HK-2 (cell line): Measurements from ENCODE around the gene VASH1.
A peak's percentile ranks its signal among the peaks of the same experiment; 100 is the strongest.
"Not testable (repeated sequence)": the region's sequence is repeated elsewhere in the genome, so short reads cannot be mapped to it uniquely, and the experiment has no call there.

Experiments
- DNase-seq: peaks from one replicate; pipeline ENCODE4 v3.0.0-alpha.2; 2018; ENCODE audit not compliant: unreplicated experiment

The VASH1 gene

DNA sequence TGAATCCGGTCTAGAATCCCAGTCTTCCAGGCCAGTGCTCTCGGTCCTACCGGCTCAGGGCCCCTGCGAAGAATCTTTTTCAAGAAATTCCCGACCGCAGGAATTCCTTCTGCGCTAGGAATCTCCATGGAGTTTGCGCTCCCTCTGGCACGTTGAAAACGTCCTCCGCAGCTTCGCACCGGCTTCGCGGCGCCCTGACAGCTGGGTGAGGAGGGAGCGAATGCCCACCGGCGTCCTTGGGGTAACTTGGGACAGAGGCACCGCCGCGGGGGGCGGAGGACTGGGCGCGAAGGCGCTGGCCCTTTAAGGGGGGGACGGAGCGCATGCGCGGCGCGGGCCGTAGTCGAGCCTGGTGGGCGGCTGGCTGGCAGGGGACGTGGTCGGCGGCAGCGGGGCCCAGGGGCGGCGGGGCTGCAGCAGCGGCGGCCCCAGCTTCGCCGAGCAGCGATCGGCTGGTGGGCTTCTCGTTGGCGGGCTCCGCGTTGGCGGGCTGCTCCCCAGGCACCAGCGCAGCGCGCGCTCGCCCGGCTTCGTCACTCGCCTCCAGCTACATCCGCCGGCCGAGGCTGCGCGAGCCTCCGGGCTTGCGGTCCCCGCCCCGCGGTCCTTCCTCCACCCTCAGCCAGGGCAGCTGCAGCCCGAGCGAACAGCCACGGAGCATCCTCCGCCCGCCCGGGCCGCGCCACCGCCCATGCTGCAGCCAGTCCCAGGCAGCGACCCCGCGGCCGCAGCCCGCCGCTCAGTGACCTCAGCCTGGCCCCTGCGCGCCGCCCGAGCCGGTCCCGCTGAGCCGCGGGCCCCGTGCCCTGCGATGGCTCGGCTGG, at the start of gene VASH1:
Gene VASH1 (plus strand): TSS at position 333 of the 824 bp plus-strand sequence. CDS start 1,354 bp downstream, outside the sequence.
- peak; percentile 71 for DNase-seq

DNA sequence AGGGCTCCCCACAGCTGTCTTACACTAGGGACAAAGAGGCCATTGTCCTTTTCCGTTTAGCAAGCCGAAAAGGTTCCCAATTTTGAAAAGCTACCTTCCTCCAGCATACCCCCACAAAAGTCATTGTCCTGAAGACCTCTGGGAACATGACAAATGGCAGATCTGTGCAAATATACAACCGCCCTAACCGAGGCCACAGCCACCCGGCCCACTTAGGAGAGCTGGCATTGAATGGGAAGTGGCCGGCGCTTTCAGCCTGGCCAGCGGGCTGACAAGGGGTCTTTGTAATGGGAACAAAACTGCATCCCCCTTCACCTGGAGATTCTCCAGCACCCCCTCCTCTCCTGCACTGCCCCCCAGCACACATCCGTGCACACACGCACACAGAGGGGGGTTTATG, 48.1 kb upstream of the VASH1 start:
- DNase-seq = no peak

DNA sequence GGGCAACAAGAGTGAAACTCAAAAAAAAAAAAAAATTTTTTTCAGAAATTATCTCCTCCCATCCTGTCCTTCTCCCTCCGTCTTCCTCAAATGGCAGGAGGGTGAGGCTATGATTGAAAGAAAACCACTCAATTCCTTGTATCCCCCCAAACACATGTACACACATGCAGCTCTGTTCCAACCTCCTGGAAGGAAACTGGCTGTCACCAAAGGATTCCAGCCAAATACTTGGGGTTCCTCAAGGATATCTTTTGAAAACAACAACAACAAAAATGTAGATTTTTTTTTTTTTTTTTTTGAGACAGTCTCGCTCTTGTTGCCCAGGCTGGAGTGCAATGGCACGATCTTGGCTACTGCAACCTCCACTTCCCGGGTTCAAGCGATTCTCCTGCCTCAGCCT, 46.8 kb upstream of the VASH1 start:
- no peak for DNase-seq

DNA sequence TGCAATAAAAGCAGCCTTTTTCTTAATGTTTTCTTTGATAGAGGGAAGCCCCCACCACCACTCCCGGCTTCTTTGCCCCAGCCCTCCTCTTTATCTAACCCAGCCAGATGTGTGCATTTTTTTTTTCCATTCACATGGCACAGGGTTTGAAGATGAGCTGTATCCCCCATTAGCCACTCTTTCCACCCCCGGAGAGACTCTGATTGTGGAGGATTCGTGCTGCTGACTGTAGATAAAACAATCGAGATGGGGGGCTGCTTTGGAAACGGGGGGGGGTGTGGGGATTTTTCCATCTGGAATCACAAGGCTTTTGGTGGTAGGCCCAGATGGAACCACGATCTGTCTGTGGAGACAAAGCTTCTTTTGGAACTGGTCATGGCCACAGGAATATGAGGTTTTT, 46.2 kb upstream of the VASH1 start:
- DNase-seq = no peak

DNA sequence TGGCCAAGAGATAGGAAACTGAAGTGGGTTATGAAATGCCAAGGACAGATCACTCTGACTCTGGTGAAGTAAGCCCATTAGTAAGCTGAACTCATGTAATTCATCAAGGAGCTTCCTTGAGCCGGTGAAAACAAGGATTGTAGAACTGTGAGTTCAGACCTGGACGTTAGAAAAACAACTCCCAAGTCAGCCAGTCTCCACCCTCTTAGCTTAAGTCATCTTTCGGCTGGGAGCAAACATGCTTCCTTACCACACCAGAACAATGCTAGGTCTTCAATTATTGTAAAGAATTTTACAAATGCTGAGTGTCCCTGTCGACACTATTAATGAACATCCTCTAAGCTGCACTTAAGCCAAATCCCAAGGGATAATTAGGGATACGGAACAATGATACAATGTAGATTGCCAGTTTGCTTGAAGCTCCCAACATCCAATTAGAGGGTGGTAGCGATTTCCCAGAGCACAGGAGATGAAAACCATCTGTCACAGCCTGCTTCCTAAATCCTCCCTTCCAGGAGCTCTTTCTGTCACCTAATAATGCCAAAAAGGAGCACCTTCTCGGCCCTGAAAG, 45.7 kb upstream of the VASH1 start:
- DNase-seq = no peak

DNA sequence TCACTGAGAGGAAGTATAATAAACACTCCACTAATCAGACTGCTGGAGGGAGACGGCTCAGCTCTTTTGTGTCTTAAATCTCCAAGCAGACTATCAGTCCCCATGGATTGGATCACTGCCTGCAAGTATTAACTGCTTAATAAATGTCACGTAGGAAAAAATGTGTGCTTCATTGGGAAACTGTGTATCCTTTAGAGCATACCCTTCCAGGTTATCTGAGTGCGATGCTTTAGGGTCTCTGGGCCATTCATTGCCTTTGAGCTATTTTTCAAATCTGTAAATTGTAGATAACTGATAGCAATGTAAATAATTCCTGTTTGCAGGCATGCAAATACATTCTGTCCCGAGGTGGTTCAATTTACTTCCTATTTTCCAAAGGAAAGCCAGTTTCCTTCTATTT, 45.0 kb upstream of the VASH1 start:
- DNase-seq = no peak

DNA sequence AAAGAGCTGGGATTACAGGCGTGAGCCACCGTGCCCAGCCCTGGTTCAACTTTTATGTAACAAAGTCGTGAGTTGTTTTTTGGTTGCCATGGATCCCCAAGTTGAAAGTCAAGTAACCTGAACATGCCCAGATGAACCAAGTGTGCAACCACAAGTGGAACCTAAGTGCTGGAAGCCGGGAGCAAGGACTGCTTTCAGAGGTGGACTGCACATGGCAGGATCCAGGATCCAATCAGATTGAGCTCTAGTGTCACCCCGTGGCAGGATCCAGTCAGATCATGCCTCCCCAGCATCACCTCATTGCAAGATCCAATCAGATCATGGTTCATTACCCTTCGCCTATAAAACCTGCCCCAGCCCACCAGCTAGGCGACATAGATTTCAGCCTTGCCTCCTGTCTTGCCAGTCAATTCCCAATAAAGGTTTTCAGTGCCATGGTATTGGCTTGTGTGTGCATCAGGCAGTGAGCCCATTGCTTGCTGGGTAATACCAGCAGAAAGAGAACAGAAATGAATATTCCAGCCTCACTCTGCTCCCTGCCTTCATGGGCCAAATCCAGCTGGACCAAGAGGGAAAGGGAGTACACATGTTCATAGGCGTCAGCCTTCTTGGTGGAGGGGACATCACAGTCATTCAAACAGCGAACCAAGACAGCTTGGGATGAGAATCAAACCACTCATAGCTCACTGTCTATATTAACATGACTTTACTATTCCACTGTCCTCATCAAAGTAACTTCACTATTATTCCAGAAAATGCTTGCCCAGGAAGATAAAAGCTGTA, 43.6 kb upstream of the VASH1 start:
- DNase-seq = no peak

DNA sequence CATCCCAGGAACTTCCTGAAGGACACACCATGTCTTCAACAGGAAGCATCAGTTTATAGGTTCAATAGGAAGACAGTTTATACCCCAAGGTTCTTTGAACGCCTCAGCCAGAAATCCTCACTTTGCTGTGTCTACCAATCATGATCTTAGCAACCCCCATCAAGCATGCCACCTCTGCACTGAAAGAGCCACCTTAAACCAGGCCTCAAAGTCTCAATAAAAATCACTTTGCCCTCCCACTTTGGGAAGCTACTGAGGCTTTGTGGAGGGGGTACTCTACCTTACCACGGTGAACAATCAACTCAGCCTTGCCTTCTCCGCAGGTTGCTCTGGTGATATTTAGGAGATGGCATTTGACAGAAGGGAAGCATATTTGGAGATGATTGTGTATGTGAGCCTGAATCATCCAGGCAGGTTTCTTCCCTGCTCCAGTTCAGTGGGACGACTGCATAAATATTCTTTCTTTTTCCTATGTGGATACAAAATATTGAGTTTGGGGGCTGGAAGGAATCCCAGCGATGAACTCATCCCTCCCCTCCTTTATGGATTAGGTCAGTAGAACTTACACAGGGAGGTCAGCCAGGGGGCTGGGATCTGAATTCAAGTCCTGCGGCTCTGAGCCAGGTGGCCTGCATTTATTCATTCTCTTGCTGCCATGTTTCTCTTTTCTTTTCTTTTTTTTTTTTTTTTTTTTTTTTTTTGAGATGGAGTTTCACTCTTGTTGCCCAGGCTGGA, 42.8 kb upstream of the VASH1 start:
- DNase-seq = no peak

DNA sequence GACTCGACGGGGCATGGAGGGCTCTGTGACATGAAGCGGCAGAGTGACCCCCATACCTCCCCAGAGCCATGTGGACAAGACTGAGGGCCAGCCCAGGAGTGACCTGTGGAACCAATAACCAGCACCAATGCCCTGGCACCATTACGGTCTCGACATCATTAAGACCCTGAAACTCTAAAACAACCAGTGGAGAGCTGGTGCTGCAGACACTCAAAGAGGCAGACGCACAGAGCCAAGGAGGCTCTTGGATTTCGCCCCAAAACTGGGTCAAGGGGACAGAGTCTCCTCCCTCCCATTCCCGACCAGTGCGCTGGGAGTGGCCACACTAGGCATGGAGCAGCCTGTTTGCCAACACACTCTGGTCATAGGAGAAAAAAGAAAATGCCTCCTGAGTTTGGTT, 41.6 kb upstream of the VASH1 start:
- DNase-seq = no peak

DNA sequence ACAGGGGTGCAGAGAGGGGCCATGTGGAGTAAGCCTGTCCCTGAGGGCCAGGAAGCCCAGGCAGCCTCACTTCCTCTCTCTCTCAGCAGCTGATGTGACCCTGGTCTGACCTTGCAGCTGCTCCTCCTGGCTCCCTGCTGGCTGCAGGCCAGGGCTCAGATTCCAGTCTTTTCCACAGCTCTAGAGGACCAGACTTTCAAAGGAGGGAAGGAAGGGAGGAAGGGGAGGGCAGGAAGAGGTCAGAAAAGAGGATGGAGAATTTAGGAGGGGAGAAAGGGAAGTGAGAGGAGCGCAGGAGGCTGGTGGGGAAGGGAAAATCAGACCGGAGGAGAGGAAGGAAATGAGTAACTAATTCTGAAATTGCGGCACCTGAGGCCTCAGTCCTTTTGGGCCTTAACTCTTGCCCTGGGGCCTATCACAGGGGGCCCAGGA, 40.9 kb upstream of the VASH1 start:
- DNase-seq = peak; percentile 5

DNA sequence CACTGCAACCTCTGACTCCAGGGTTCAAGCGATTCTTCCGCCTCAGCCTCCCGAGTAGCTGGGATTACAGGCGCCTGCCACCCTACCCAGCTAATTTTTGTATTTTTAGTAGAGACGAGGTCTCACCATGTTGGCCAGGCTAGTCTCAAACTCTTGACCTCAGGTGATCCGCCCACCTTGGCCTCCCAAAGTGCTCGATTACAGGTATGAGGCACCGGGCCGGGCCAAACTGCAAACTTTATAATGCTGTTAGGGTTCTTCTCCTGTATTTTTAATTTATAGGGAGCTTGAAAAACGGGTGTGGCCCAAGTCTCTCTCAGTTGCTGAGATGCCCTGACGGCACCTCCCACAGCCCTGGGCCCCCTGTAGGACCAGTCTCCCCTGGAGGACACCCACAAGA, 39.8 kb upstream of the VASH1 start:
- DNase-seq = not testable (repeated sequence)

DNA sequence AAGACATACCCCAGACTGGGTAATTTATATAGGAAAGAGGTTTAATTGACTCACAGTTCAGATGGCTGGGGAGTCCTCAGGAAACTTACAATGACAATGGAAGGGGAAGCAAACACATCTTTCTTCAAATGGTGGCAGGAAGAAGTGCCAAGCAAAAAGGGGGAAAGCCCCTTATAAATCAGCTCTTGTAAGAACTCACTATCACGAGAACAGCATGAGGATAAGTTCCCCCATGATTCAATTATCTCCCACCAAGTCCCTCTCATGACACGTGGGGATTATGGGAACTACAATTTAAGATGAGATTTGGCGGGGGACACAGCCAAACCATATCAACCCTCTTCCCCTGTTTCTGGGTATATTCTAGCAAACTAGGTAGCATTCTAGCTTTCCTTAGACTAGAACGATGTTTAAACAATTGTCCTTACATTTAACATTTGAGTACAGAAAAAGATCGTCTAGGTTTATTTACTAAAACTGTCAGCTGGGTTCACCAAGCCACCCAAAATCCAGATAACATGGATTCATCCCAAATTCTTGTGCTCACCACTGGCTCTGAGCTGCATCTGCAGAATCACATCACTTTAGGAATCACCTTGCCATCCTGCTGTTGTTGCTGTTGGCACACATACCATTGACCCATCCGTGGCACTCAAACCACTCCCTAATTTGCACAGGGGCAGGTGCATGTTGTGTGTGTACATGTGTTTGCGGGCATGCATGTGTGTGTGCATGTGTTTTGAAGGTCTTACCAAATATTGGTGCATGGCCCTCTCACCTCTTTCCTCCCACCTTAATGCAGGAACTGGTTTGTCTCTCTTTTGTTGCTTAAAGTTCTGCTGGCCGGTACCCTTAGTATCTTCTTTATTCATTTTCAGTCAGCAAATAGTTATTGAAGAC, 36.4 kb upstream of the VASH1 start:
- no peak for DNase-seq

DNA sequence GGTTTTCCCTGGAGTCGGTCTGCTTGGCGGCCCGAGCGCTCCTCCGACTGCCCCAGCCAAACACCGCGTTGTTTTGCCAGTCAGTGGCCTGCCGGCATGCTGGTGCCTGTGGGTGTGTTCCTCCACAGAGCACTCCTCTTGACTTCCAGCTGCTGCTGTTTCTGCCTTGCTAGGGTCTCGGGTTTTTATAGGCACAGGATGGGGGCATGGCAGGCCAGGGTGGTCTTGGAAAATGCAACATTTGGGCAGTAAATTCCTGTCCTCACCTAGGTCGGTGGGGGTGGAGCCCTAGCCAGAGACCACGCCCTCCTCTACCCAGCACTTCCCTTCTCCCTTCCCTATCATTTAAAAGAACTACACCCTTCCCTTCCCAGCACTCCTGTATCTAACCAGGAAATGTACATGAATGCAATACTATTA, 34.7 kb upstream of the VASH1 start:
- no peak for DNase-seq

DNA sequence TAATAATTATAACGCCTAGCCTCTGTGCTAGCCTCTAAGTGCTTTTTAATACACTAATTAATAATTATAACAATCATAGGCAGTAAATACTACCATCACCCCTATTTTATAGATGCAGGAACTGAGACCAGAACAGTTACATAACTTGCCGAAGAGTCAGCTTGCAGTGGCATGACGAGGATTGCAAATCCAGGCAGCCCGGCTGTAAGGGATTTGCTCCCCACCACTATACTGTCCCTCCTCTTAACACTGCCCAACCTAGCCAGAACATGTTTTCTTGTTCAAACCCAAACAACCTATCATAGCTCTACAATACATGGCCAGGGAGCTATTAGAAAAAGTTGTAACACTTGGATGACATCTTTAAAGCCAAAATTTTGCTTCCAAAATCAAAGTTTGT, 33.9 kb upstream of the VASH1 start:
- no peak for DNase-seq

DNA sequence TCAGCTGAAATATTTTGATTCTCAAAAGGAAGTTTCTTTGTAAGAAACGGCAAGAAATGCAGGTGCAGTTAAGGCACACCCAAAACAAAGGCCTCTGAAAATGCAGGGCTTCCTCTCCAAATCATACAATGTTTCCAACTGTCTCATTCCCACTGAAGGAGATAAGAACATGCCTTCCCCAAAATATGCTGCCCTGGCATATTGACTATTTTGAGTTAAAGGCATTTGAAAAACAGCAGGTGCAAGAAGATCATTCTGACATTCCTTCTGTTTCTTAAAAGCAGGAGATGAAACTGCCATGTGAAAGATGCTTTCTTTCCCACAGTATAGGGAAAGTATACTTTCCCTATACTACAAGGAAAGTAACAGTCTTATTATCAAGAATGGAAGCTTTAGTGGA, 33.4 kb upstream of the VASH1 start:
- no peak for DNase-seq

DNA sequence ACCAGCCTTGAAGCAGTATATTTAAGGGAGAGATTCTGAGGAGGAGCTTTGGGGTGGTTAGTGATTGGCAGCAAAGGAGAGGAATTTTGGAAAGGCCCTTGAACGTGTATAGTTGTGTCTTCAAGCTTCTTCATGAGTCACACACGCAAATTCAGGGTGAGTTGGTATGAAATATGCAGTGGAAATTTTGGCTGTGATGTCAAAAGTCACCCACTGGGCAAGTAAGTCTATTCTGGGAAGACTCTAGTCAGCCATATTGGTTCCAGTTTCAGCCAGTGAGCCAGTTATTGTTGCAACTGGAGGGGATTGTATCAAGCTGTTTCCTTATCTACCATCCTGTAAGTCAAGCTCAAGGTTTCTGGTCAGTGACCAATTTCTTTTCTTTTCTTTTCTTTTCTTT, 32.0 kb upstream of the VASH1 start:
- no peak for DNase-seq

DNA sequence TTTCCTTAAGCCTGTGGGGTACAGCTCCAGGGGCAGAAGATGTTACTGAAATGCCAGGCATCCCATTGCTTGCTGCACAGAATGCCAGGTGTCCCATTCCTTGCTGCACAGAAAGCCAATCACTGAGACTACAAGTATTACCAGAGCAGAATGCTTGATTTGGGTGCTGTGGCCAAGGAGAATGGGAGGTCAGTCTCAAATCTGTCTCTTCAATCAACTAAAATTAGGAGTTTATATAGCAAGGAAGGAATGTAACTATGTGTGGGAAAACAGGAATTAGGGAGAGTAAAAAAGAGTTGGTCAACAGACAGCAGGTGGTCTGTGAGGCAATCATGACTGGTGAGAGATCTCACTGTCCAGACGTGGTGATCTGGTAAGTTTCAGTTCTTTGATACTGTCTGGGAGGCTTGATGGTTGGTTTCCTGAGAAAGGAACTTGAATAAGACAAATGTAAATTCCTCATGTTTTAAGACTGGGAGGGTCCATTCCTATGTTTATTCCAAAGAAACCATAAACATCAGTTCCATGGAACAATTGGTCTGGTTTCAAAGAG, 31.2 kb upstream of the VASH1 start:
- DNase-seq = no peak

DNA sequence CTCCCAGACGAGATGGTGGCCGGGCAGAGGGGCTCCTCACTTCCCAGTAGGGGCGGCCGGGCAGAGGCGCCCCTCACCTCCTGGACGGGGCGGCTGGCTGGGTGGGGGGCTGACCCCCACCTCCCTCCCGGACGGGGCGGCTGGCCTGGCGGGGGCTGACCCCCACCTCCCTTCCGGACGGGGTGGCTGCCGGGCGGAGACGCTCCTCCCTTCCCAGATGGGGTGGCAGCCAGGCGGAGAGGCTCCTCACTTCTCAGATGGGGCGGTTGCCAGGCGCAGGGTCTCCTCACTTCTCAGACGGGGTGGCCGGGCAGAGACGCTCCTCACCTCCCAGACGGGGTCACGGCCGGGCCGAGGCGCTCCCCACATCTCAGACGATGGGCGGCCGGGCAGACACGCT, 26.8 kb upstream of the VASH1 start:
- DNase-seq = not testable (repeated sequence)

DNA sequence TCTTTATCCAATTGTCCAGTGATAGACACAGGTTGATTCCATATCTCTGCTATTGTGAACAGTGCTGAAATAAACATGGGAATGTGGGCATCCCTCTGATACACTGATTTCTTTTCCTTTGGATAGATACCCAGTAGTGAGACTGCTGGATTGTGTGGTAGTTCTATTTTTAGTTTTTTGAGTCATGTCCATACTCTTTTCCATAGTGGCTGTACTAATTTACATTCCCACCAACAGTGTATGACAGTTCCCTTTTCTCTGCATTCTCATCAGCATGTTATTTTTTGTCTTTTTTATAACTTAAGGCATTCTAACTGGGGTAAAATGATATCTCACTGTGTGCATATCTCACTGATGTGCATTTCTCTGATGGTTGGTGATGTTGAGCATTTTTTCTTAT, 24.8 kb upstream of the VASH1 start:
- no peak for DNase-seq

DNA sequence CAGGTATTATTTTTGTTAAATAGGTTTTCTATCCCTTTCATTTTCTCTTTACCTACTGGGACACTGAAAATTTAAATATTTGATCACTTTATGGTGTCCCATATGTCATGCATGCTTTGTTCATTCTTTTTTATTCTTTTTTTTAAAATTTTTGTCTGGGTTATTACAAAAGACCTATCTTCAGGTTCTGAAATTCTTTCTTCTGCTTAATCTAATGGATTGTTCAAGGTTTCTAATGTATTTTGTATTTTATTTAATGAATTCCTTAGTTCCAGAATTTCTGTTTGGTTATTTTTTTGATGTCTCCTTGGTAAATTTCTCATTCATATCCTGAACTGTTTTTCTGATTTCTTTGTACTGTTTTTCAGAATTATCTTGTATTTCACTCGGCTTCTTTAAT, 20.2 kb upstream of the VASH1 start:
- no peak for DNase-seq

DNA sequence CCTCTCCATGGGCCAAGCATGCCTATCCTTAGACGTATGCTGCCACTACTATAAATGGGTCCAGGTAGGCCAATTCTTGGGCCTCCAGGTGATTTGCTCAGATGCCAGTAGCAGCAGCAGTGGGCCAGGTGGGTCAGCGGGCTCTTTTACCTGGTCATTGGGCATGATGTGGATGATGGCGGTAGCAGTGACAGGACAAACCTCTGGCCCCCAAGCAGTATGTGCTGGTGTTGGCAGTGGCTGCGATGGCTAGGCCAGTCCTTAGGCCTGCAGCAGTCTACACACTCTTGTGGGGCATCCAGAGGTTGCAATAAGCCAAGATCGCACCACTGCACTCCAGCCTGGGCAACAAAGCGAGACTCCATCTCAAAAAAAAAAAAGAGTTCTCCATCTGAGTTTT, 19.1 kb upstream of the VASH1 start:
- DNase-seq = no peak
